Astrocyte (in vitro differentiated cells and primary cell): ENCODE results near the gene BPTF. TPM values are rescaled to one million over a fixed set of nuclear protein-coding genes. Genes with fewer than 3 reads are reported as not detected.

Experiments used
- DNase-seq: peaks from one replicate; pipeline ENCODE4 v3.0.0-alpha.2; 2010; ENCODE audit warnings: low read depth
- FAIRE-seq: peaks from 2 replicates; lab custom pipeline; 2011; peaks lifted over from hg19 to GRCh38; lab: Jason Lieb, UNC
- H2AFZ ChIP-seq: 2 replicates; pipeline ENCODE4 v1.6.0; 2012; ENCODE audit warnings: low read depth, low read length, inconsistent platforms
- H3K27ac ChIP-seq: 2 replicates; pipeline ENCODE4 v1.5.1; 2011; ENCODE audit warnings: low read depth, low read length, inconsistent platforms
- H3K27me3 ChIP-seq: 2 replicates; pipeline ENCODE4 v1.6.0; 2011; ENCODE audit warnings: low read length, inconsistent platforms; ENCODE audit not compliant: insufficient read depth
- H3K36me3 ChIP-seq: 2 replicates; pipeline ENCODE4 v1.5.1; 2011; ENCODE audit warnings: low read length, inconsistent platforms; ENCODE audit not compliant: insufficient read depth
- H3K4me1 ChIP-seq: 2 replicates; pipeline ENCODE4 v1.5.1; 2011; ENCODE audit warnings: low read length, inconsistent platforms; ENCODE audit not compliant: insufficient read depth
- H3K4me2 ChIP-seq: 2 replicates; pipeline ENCODE4 v1.6.0; 2012; ENCODE audit warnings: low read length, inconsistent platforms
- H3K4me3 ChIP-seq: 2 replicates; pipeline ENCODE4 v1.5.1; 2011; ENCODE audit warnings: low read depth, mild to moderate bottlenecking, low read length, inconsistent platforms; ENCODE audit not compliant: insufficient read depth
- H3K79me2 ChIP-seq: 2 replicates; pipeline ENCODE4 v1.6.0; 2012; ENCODE audit warnings: mild to moderate bottlenecking, low read length, inconsistent platforms; ENCODE audit not compliant: insufficient read depth
- H3K9ac ChIP-seq: 2 replicates; pipeline ENCODE4 v1.6.0; 2012; ENCODE audit warnings: mild to moderate bottlenecking, low read length, inconsistent platforms
- H3K9me3 ChIP-seq: 2 replicates; pipeline ENCODE4 v1.5.1; 2012; ENCODE audit warnings: low read depth, mild to moderate bottlenecking, low read length, inconsistent platforms; ENCODE audit not compliant: insufficient read depth
- H4K20me1 ChIP-seq: 2 replicates; pipeline ENCODE4 v1.6.0; 2012; ENCODE audit warnings: low read length, inconsistent platforms; ENCODE audit not compliant: insufficient read depth
- H3K27ac Mint-ChIP-seq: one replicate; pipeline ENCODE4 v1.8.0; 2021; ENCODE audit warnings: mild to moderate bottlenecking, mixed read lengths; ENCODE audit not compliant: unreplicated experiment
- H3K27me3 Mint-ChIP-seq: one replicate; pipeline ENCODE4 v1.8.0; 2021; ENCODE audit warnings: low read depth, mixed read lengths; ENCODE audit not compliant: unreplicated experiment
- H3K36me3 Mint-ChIP-seq: one replicate; pipeline ENCODE4 v1.8.0; 2021; ENCODE audit warnings: low read depth, mixed read lengths; ENCODE audit not compliant: unreplicated experiment
- H3K4me1 Mint-ChIP-seq: one replicate; pipeline ENCODE4 v1.8.0; 2021; ENCODE audit warnings: low read depth, mixed read lengths; ENCODE audit not compliant: unreplicated experiment
- H3K4me3 Mint-ChIP-seq: one replicate; pipeline ENCODE4 v1.8.0; 2021; ENCODE audit warnings: mild to moderate bottlenecking, moderate library complexity, mixed read lengths; ENCODE audit not compliant: unreplicated experiment
- H3K9me3 Mint-ChIP-seq: one replicate; pipeline ENCODE4 v1.8.0; 2021; ENCODE audit warnings: mild to moderate bottlenecking, mixed read lengths; ENCODE audit not compliant: unreplicated experiment
- CTCF ChIP-seq: IDR thresholded peaks from 2 replicates; pipeline ENCODE4 v1.5.1; 2011; ENCODE audit warnings: low read depth, mild to moderate bottlenecking, inconsistent platforms, low read length, moderate library complexity; ENCODE audit not compliant: insufficient read depth
- EZH2 ChIP-seq: IDR thresholded peaks from 2 replicates; pipeline ENCODE4 v1.6.1; 2012; ENCODE audit warnings: mild to moderate bottlenecking, low read length, inconsistent platforms; ENCODE audit not compliant: insufficient read depth
- total RNA-seq: library from RNA; stranded (reverse); gene quantifications from 2 replicates; pipeline ENCODE4 v1.2.1, GENCODE V29; 2021

Gene BPTF
- total RNA-seq, 1 donor from 2014 or later = 72.7 TPM

GRCh38 chr17:67931227-67931626 lies 105.9 kb downstream of the BPTF start:
- H3K36me3 ChIP-seq = peaks cover 53% of the 10 kb centered on the region
- H3K9me3 Mint-ChIP-seq = no peaks in the 10 kb centered on the region
- DNase-seq (no peak), FAIRE-seq (no peak)
- no peak overlapping the region for H3K27ac Mint-ChIP-seq
- H3K27ac ChIP-seq = no peak overlapping the region
- no peak overlapping the region for H3K4me2 ChIP-seq
- H3K4me3 ChIP-seq = no peak overlapping the region
- no peaks in the 10 kb centered on the region for H3K4me1 Mint-ChIP-seq
- H3K79me2 ChIP-seq = no peaks in the 10 kb centered on the region
- H2AFZ ChIP-seq = no peak overlapping the region
- H3K36me3 Mint-ChIP-seq = peaks cover 10% of the 10 kb centered on the region
- TF ChIP-seq EZH2 (no peak), CTCF (no peak)
- H3K9ac ChIP-seq = no peak overlapping the region
- H3K9me3 ChIP-seq = no peaks in the 10 kb centered on the region
- H3K27me3 ChIP-seq = no peaks in the 10 kb centered on the region
- no peaks in the 10 kb centered on the region for H3K27me3 Mint-ChIP-seq
- no peaks in the 10 kb centered on the region for H3K4me1 ChIP-seq
- H4K20me1 ChIP-seq = no peaks in the 10 kb centered on the region
- no peak overlapping the region for H3K4me3 Mint-ChIP-seq

- Mint-ChIP-seq H3K36me3 (peaks cover 21% of the 10 kb centered on the region), H3K27ac (no peak overlapping the region), H3K4me3 (no peak overlapping the region), H3K27me3 (no peaks in the 10 kb centered on the region), H3K4me1 (no peaks in the 10 kb centered on the region), H3K9me3 (no peaks in the 10 kb centered on the region)
- H3K4me3 ChIP-seq = no peak overlapping the region
- no peak overlapping the region for H3K9ac ChIP-seq
- H3K4me2 ChIP-seq = no peak overlapping the region
- FAIRE-seq = no peak
- no peaks in the 10 kb centered on the region for H3K27me3 ChIP-seq
- H3K4me1 ChIP-seq = no peaks in the 10 kb centered on the region
- TF ChIP-seq EZH2 (no peak), CTCF (peak; percentile 51)
- peaks cover 7% of the 10 kb centered on the region for H4K20me1 ChIP-seq
- no peaks in the 10 kb centered on the region for H3K9me3 ChIP-seq
- H3K79me2 ChIP-seq = no peaks in the 10 kb centered on the region
- H3K36me3 ChIP-seq = peaks cover 56% of the 10 kb centered on the region
- no peak for DNase-seq
- H2AFZ ChIP-seq = no peak overlapping the region
- no peak overlapping the region for H3K27ac ChIP-seq
Observed at GRCh38 chr17:67942810-67943209, 117.5 kb downstream of the BPTF start.

- Histone ChIP-seq H3K9me3 (no peaks in the 10 kb centered on the region), H3K27ac (no peak overlapping the region), H3K4me2 (no peak overlapping the region), H3K27me3 (no peaks in the 10 kb centered on the region), H3K4me1 (no peaks in the 10 kb centered on the region), H3K9ac (no peak overlapping the region), H4K20me1 (peaks cover 8% of the 10 kb centered on the region), H3K36me3 (peaks cover 67% of the 10 kb centered on the region), H3K4me3 (no peak overlapping the region), H2AFZ (no peak overlapping the region), H3K79me2 (no peaks in the 10 kb centered on the region)
- no peak overlapping the region for H3K4me3 Mint-ChIP-seq
- H3K4me1 Mint-ChIP-seq = no peaks in the 10 kb centered on the region
- no peak overlapping the region for H3K27ac Mint-ChIP-seq
- FAIRE-seq (no peak), DNase-seq (no peak)
- H3K9me3 Mint-ChIP-seq = no peaks in the 10 kb centered on the region
- TF ChIP-seq CTCF (no peak), EZH2 (no peak)
- H3K36me3 Mint-ChIP-seq = peaks cover 25% of the 10 kb centered on the region
- H3K27me3 Mint-ChIP-seq = no peaks in the 10 kb centered on the region
Observed at GRCh38 chr17:67944035-67944434, 118.7 kb downstream of the BPTF start.
